GM04504 (cell line): ENCODE data around the gene TBXAS1.

Source experiments
- DNase-seq: peaks from one replicate; pipeline ENCODE4 v3.0.0-alpha.2; 2012; ENCODE audit warnings: low read depth

The TBXAS1 gene

DNA sequence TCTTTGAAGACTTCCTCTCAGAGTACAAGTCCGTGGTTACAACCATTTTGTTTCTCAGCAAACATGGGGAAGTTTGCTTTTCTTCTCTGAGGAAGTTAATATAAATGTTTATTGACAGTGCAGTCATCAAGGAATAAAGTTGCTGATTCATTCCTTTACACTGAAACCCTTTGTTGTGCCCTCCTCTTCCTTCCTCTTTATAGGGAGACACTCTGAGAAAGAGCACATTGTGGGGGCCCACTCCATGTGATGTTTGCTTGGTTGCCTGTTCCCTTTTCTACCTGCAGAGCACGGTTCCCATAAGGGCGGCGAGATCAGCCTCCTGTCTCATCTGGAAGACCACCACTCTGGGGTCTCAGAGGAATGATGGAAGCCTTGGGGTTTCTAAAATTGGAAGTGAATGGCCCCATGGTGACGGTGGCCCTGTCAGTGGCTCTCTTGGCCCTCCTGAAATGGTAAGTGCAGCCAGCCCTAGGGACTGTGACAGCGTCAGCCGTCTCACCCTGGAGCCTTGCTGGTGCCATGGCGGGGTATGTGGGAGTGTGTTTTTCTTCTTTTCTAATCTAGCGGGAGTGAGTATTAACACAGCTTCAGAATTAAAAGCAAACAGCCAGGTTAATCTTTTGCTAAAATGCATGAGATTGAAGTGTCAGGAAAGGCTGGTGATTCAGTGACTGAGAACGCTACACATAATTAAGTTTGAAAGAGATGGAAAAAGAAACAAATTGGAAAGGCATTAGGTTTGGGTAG, at the start of gene TBXAS1:
TSS of gene TBXAS1 (plus strand) at position 240 of the 750 bp plus-strand sequence. CDS start at position 367, 127 bp downstream.
- DNase-seq, result no peak

GRCh38 chr7:139782932-139783331, 46.1 kb upstream of the TBXAS1 start:
- DNase-seq, result no peak

GRCh38 chr7:139783647-139784385, 45.2 kb upstream of the TBXAS1 start:
- no peak for DNase-seq

DNA sequence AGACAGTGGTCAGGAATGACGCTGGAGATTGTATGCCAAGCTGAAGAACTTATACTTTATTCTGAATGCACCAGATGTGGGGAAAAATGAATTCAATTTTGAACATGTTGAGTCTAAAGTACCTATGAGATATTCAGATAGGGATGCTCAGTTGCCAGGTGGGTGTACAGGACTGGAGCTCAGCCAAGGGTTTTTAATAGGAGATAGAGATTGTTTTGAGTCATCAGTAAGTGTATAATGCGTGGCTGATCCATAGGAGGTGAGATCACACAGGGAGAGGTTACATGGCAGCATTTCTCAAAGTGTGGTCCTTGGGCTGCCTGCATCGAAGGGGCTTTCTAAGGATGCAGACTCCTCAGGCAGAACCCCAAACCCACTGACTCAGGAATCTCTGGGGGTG, 44.4 kb upstream of the TBXAS1 start:
- no peak for DNase-seq

DNA sequence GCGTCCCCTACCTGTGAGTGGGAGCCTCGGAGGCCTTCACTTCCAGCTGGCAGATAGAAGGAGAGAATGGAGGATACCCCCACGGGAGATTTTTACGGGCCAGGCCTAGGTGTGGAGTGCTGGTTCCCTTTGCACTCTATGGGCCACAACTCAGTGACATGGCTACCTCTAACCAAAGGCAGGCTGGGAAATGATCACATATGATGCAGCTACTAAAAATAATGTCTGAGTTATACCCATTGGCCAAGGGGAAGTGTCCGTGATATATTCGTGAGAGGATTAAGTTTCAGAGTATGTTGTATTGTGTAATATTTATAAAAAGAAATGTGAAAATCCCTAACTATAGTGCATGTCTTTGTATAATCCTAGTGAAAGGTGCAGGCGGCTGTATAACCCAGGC, 37.7 kb upstream of the TBXAS1 start:
- DNase-seq, result no peak

- no peak for DNase-seq
Measured at GRCh38 chr7:139797607-139798006, 31.5 kb upstream of the TBXAS1 start.

- DNase-seq, result no peak
Measured at GRCh38 chr7:139798221-139798620, 30.8 kb upstream of the TBXAS1 start.

GRCh38 chr7:139798892-139799291, 30.2 kb upstream of the TBXAS1 start:
- no peak for DNase-seq

- DNase-seq, result no peak
Measured at GRCh38 chr7:139799586-139799985, 29.5 kb upstream of the TBXAS1 start.

DNA sequence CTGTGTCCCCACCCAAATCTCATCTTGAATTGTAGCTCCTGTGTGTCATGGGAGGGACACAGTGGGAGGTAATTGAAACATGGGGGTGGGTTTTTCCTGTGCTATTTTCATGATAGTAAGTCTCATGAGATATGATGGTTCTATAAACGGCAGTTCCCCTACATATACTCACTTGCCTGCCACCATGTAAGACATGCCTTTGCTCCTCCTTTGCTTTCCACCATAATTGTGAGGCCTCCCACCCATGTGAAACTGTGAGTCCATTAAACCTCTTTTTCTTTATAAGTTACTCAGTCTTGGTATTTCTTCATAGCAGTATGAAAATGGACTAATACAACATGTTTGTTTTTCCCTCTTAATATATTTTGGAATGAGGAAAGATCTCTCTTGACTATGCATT, 24.5 kb upstream of the TBXAS1 start:
- no peak for DNase-seq

DNA sequence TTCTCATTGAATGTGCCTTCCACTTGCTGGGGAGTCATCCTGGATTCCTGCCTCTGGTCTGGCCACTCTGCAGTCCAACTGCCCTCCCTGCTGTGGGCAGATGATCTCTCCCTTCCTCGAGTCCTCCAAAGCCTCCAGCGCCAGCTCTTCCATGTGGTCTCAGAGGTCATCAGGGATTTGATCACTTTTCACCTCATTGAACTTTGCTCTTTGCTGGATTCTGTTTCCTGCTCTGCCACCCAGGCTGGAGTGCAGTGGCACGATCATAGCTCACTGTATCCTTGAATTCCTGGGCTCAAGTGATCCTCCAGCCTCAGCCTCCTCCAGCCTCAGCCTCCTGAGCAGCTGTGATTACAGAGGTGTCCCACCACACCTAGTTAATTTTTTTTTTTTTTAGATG, 22.1 kb upstream of the TBXAS1 start:
- no peak for DNase-seq

DNA sequence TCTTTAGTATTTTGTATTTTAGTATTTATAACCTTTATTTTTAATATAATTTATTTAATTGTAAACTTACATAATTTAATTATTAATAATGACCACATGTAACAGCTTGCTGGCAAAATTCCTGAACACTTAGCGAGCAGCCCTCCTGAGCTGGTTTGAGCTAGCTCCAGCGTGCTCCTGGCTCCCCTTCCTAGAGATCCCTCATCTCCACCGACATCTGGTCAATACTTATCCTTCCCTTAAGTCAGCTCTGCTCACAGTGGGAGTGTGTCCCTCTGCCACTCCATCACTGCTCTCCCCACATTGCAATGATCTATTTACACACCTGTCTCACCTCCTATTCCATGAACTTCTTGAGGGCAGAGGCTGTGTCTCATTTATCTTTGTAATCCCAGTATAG, 20.6 kb upstream of the TBXAS1 start:
- no peak for DNase-seq

DNA sequence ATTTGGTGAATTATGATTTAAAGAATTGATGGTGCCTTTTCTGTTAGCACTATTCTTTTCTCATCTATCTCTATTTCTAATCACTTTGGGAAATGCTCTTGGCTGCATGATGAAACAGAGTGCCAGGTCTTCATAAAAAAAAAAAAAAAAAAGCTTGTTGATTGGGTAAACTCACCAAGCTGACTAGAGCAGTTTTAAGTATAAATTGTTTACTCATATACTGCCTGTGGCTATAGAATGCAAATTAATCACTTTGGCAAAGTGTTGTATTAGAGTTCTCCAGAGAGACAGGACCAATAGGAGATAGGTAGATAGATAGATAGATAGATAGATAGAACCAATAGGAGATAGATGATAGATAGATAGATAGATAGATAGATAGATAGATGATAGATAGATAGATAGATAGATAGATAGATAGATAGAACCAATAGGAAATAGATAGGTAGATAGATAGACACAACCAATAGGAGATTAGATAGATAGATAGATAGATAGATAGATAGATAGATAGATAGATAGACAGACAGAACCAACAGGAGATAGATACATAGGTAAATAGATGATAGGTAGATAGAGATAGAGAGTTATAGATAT, 20.1 kb upstream of the TBXAS1 start:
- DNase-seq, result no peak

DNA sequence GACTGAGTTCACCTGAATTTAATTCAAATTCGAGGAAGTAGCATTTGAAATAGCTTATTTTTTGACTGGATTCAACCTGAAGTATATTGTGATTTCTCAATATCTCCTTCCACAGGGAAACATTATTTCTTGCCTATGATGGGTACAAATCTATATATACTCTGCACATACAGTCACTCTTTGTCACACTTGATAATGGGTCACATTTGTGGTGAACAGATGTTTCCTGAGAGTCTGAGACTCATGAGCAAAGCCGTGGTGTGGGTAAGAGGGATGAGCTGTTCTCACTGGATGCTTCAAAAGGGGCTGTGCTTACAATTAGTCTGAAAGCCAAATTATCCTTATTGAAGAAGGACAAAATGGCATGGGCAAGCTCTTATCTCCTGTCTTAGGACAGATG, 18.0 kb upstream of the TBXAS1 start:
- no peak for DNase-seq

DNA sequence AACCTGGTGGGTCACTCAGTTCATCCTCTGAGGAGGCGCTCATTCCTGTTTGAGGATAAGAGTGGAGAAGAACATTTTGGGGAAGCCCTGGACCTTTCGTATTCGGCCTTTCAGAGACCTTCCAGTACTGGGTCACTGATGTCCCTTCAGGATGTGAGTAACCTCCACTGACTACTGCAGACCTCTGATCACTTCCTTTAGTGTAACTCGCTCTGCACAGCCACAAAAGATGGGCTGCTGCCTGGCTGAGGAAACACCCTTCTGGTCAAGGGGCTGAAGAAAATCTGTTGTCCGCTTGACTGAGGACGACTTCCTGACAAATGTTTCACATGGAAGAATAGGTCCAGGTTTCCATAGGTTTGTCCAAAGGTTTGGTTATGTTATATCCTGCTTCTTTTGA, 15.9 kb upstream of the TBXAS1 start:
- no peak for DNase-seq

DNA sequence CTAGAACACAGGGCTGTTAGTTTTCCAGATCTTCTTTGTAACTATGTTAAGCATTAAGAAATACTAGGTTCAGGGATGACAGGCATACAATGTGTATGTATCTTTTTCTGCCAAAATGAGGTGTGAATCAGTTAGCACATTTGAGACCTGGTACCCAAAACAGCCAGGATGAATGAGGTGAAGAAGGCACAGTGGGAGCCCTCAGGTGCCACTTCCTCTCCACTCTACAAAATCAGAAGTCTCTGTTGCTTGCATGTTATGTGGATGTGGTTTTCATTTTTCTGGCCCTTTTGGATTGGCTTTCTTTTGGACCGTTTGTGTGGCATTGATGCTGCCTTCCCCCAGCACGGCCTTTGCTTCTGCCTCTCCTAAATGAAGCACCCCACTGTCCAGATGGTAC, 15.4 kb upstream of the TBXAS1 start:
- DNase-seq, result no peak

DNA sequence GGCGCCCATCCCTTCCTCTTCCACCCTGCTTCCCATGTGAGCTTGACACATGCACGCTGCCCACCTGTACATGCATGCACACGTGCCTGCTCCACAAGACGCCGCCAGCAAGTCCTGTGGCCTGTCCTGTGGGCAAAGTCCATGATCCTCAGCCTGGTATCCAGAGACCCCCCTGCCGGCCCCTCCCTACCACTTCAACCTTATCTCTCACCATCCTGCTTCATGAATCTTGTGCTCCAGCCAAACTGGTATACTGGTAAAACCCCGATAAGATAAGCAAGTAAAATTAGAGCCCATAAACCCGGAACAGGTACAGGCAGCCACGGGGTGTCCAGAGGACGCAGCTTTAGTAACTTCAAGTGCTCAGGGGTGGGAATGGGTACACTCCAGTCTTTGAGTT, 11.8 kb upstream of the TBXAS1 start:
- DNase-seq, result no peak

GRCh38 chr7:139820089-139820488, 9.0 kb upstream of the TBXAS1 start:
- DNase-seq, result no peak

DNA sequence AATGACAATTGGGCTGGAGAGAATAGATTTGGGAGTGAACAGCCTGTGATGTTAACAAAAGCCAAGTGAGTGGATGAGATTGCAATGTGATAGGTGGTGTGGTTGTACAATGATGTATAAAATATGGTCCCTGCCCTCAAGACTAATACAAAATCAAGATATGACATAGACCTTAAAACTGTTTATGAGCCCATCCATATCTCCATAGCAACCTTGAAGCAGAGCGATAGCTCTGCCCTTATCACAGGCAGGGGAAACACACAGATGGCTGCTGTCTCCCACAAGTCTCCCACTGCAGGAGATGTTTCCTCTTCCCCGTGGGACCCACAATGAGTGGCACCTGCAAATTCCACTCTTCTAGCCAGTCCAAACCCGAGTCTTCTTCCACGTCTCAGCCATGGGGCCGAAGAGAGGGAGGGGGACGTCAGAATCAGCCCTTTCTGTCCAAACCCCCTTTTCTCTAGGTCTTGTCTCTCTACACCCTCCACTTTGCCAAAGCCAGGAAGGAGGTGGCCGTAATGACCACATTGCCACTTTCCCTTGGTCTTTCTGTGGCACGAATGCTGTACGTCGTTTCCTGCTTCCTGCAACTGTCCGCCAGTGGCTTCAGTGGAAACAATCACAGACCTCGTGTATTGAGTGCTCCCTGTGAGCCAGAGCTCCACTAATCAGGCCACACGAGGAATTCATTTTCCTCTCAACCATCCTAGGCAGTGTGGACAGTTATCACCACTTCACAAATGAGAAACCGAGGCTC, 7.5 kb upstream of the TBXAS1 start:
- no peak for DNase-seq

- DNase-seq, result no peak
Measured at GRCh38 chr7:139822855-139823254, 6.2 kb upstream of the TBXAS1 start.

- no peak for DNase-seq
Measured at GRCh38 chr7:139823959-139824521, 5.0 kb upstream of the TBXAS1 start.

DNA sequence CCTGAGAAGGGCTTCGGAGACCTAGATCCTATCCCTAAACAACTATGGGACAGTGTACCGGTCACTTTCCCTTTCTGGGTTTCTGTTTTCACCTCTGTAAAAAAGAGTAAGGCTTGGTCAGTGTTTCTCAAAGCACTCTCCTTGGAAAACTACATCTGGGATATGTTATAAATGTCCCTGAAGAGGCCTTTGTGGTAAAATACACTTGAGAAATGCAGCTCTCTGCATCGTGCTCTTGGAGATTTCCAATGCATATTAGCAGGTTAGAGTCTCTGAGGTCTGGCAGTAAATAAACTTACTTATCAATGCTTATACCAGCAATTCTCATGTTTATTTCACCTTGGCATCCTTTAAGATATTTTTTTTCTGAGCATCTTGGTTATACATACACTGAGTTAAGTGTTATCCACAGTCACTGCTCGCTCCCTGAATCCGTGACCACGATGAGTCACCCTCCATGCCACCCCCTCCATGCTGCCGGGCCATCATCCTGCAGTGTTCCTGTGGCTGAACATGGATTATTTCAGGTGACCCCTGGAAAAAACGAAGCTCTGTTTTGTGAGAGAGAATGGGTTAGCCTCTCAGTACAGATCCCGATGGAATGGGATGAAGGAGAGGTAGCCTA, 3.3 kb upstream of the TBXAS1 start:
- DNase-seq, result no peak
